IPS-18c (cell line): ENCODE results near the gene ROCK1.
"Not testable (repeated sequence)": the region's sequence is repeated elsewhere in the genome, so short reads cannot be mapped to it uniquely, and the experiment has no call there.

Experiments used
- H3K4me3 ChIP-seq: 2 replicates; pipeline ENCODE4 v1.7.0; 2013; ENCODE audit warnings: low read depth, mild to moderate bottlenecking, low read length, moderate library complexity; ENCODE audit not compliant: insufficient read depth
- H3K9me3 ChIP-seq: one replicate; pipeline ENCODE4 v1.6.1; 2013; ENCODE audit warnings: mild to moderate bottlenecking, low read length, moderate library complexity; ENCODE audit not compliant: control insufficient read depth, insufficient read depth

ROCK1 gene

DNA sequence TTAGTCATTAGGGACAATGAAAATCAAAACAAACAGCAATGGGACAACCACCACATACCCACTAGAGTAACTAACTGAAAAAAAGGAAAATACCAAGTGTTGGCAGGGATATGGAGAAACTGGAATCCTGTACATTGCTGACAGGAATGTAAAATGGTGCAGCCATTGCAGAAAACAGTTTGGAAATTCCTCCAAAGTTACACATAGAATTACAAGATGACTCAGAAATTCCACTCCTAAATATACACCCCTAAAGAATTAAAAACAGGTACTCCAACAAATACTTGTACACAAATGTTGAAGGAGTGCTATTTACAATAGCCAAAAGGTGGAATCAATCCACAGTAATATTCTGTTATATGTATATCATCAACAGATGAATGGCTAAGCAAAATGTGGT, 110.9 kb downstream of the ROCK1 start:
- no peak overlapping the region for H3K4me3 ChIP-seq
- H3K9me3 ChIP-seq = no peaks in the 10 kb centered on the region

DNA sequence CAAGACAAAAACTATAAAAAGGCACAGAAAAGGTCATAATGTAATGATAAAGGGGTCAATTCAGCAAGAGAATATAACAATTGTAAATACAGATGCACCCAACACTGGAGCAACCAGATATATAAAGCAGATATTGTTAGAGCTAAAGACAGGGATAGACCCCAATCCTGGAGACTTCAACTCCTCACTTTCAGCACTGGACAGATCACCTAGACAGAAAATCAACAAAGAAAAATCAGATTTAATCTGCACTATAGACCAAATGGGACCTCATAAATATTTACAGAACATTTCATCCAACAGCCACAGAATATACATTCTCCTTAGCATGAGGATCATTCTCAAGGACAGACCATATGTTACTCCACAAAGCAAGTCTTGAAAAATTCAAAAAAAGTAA, 114.2 kb downstream of the ROCK1 start:
- H3K9me3 ChIP-seq = no peaks in the 10 kb centered on the region
- no peak overlapping the region for H3K4me3 ChIP-seq

GRCh38 chr18:20996418-20996817, 115.2 kb downstream of the ROCK1 start:
- Histone ChIP-seq H3K9me3 (no peaks in the 10 kb centered on the region), H3K4me3 (no peak overlapping the region)

DNA sequence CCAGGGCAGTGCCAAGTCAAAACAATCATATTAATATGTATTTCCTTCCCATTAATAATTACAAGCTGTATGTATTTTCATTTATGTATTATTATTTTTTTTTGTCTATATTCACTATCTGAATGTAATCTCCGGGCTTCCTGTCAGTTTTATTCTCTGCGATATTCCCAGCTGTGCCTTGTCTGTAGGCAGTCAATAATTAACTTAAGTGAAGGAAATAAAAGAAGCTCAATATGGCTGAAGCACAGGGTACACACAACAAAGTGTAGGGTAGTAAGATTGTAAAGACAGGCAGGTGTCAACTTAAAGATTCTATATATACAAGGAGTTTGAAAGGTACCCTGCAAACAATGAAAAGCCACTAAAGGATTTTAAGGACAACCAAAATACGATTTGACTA, 122.9 kb downstream of the ROCK1 start:
- no peak overlapping the region for H3K4me3 ChIP-seq
- no peaks in the 10 kb centered on the region for H3K9me3 ChIP-seq

GRCh38 chr18:20975077-20975476, 136.5 kb downstream of the ROCK1 start:
- H3K9me3 ChIP-seq = no peaks in the 10 kb centered on the region
- H3K4me3 ChIP-seq = no peak overlapping the region

GRCh38 chr18:20971886-20972267, 139.7 kb downstream of the ROCK1 start:
- no peaks in the 10 kb centered on the region for H3K9me3 ChIP-seq
- no peak overlapping the region for H3K4me3 ChIP-seq

GRCh38 chr18:20966795-20967194, 144.8 kb downstream of the ROCK1 start:
- no peak overlapping the region for H3K4me3 ChIP-seq
- no peaks in the 10 kb centered on the region for H3K9me3 ChIP-seq

GRCh38 chr18:20963027-20963426, 148.6 kb downstream of the ROCK1 start:
- H3K9me3 ChIP-seq = no peaks in the 10 kb centered on the region
- H3K4me3 ChIP-seq = no peak overlapping the region

- Histone ChIP-seq H3K9me3 (no peaks in the 10 kb centered on the region), H3K4me3 (no peak overlapping the region)
Observed at GRCh38 chr18:20960735-20961134, 150.9 kb downstream of the ROCK1 start.

DNA sequence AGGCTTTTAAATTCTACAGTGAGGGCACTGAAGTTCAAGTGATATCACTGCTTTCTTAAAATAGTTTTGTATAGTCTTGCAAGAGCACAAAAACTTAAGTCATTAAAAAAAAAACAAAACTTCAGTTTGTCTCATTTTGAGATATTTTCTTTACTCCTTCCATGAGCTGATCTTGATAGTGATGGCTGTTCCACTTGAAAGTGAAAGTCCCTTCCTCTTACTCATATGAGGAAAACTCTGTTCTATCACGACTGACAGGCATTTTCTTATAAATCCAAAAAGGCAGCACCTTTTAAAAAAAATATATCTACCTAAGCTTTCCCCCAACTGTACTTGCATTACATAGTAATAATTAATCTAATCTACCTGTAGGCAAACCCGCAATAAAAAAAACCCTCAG, 160.8 kb downstream of the ROCK1 start:
- not testable (repeated sequence) for H3K4me3 ChIP-seq

More for the DNA sequence above, 160.8 kb downstream of the ROCK1 start:
- not testable (repeated sequence) for H3K9me3 ChIP-seq
